Sigmoid colon (tissue), 7 donors: ENCODE data around the gene SPG7. TPM values are rescaled to one million over a fixed set of nuclear protein-coding genes. Genes with fewer than 3 reads are reported as not detected.

ENCODE experiments used
- DNase-seq: peaks from one replicate; pipeline ENCODE4 v3.0.0-alpha.2; 2019
- H3K27ac ChIP-seq, 4 donors: fragments of 200-600 bp; sonication (generic); one replicate each; pipeline ENCODE4 v1.5.1; 2016 to 2019; ENCODE audit warnings: mild to moderate bottlenecking in 1 of 4
- H3K27me3 ChIP-seq, 3 donors: fragments of 200-600 bp; sonication (generic); one replicate each; pipeline ENCODE4 v1.5.1; 2019; ENCODE audit warnings: mild to moderate bottlenecking in 1 of 3
- H3K36me3 ChIP-seq, 4 donors: fragments of 200-600 bp; sonication (generic); one replicate each; pipeline ENCODE4 v1.5.1; 2016 to 2019
- H3K4me1 ChIP-seq, 4 donors: fragments of 200-600 bp; sonication (generic); one replicate each; pipeline ENCODE4 v1.5.1; 2017 to 2019
- H3K4me3 ChIP-seq, 4 donors: fragments of 200-600 bp; sonication (generic); one replicate each; pipeline ENCODE4 v1.5.1; 2017 to 2019; ENCODE audit warnings: mild to moderate bottlenecking in 2 of 4, moderate library complexity in 1 of 4
- H3K9me3 ChIP-seq, 4 donors: fragments of 200-600 bp in 3 of 4; sonication (generic) in 3 of 4; one replicate each; pipeline versions ENCODE4 v1.5.1 to v1.6.1; 2013 to 2019
- EP300 ChIP-seq, 4 donors: sonication (generic); formaldehyde crosslinking; IDR thresholded peaks; one replicate each; pipeline ENCODE4 v1.6.1; 2017; ENCODE audit warnings: antibody characterized with exemption in 4 of 4
- POLR2A ChIP-seq, 2 donors: fragments of 450-650 bp; IDR thresholded peaks; one replicate each; pipeline ENCODE4 v1.6.1; 2016; ENCODE audit warnings: antibody characterized with exemption in 2 of 2, mild to moderate bottlenecking in 2 of 2, moderate library complexity in 2 of 2
- POLR2AphosphoS5 ChIP-seq, 4 donors: sonication (generic); formaldehyde crosslinking; IDR thresholded peaks; one replicate each; pipeline ENCODE4 v1.6.1; 2017; ENCODE audit warnings: antibody characterized with exemption in 4 of 4
- WGBS, 2 donors: extraction: QIAGEN DNeasy Blood & Tissue Kit; methylation state at CpG; one replicate each; pipeline ENCODE4 v1.1.7; 2013; 5-methylcytosine and 5-hydroxymethylcytosine counted together
- intact Hi-C: fragments of 100-400 bp; cut with DNase I; formaldehyde crosslinking; loops from one replicate; pipeline ENCODE4 v1.15.1; 2023
- polyA plus RNA-seq, 3 donors: library from polyadenylated mRNA; stranded (reverse); fragments of 200-250 nt; gene quantifications; one replicate each; pipeline ENCODE4 v1.2.3, GENCODE V29; 2013
- total RNA-seq, 4 donors: library from RNA; depleted of rRNA; stranded (reverse); fragments of >200 nt; gene quantifications; one replicate each; pipeline ENCODE4 v1.1.0, GENCODE V29; 2016
- TF ChIP-seq, protein P1 (sequence below), 4 experiments: fragments of 450-650 bp in 3 of 4; fragments of 200-600 bp in 1 of 4; IDR thresholded peaks; one replicate each; pipeline ENCODE4 v1.5.1; 2016 to 2019; ENCODE audit warnings: antibody characterized with exemption in 4 of 4, mild to moderate bottlenecking in 3 of 4, moderate library complexity in 2 of 4
- donor health status: healthy with polysubstance abuse.
- donor health status: Bipolar disorder and iron deficiency.
- donor health status: healthy.

SPG7 gene
- total and polyA plus RNA-seq, 7 donors: 27.7 to 211 (median 75.3) TPM

DNA sequence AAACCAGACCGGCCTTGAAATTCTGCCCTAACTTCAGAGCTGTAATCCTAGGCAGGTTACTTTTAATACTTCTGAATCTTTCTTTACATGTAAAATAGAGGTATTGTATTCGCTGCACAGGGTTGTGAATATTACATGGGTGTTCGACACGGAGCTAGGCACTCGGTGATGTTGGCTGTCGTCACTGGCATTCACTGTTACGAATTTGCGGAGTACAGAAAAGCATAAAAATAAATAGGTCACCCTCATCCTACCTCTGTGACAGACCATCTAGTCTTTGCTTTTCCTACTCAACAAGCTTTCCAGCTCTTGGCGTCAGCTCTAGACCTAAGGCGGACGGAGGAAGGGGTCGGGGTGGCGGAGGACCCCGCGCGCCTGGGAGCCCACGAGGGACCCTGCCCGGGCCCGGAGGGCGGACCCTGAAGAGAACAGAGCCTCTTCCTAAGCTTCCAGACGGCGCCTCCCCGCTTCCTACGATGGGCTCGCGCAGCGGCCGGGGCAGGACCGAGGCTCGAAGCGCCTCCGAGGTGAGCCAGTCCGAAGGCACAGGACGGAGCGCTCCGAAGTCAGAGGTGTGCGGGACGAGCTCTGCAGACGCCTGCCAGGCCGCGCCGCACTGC lies 879 bp upstream of the SPG7 start:
- H3K4me1 ChIP-seq: peaks cover 0 to 38% (median 32%) of the 10 kb centered on the region in 4 donors
- WGBS, 2 donors: 12 to 19% methylated on average over 42 of the region's 42 CpGs
- intact Hi-C loops: loop anchor here (5.0 kb wide), 2 partner anchors 50 to 260 kb away; no protein-coding TSS in a partner anchor
- H3K36me3 ChIP-seq: peaks cover 10 to 23% (median 12%) of the 10 kb centered on the region in 4 donors
- peak overlapping the region; percentile 68 to 90 (median 74) for H3K4me3 ChIP-seq
- H3K27me3 ChIP-seq: no peaks in the 10 kb centered on the region
- DNase-seq: no peak
- no peak for TF ChIP-seq EP300 (IDR thresholded peaks at IDR 0.05)
- TF ChIP-seq POLR2A (IDR thresholded peaks at IDR 0.05): no peak
- TF ChIP-seq, protein P1, sequence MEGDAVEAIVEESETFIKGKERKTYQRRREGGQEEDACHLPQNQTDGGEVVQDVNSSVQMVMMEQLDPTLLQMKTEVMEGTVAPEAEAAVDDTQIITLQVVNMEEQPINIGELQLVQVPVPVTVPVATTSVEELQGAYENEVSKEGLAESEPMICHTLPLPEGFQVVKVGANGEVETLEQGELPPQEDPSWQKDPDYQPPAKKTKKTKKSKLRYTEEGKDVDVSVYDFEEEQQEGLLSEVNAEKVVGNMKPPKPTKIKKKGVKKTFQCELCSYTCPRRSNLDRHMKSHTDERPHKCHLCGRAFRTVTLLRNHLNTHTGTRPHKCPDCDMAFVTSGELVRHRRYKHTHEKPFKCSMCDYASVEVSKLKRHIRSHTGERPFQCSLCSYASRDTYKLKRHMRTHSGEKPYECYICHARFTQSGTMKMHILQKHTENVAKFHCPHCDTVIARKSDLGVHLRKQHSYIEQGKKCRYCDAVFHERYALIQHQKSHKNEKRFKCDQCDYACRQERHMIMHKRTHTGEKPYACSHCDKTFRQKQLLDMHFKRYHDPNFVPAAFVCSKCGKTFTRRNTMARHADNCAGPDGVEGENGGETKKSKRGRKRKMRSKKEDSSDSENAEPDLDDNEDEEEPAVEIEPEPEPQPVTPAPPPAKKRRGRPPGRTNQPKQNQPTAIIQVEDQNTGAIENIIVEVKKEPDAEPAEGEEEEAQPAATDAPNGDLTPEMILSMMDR (IDR thresholded peaks at IDR 0.05): no peak
- no peak for TF ChIP-seq POLR2AphosphoS5 (IDR thresholded peaks at IDR 0.05)
- H3K9me3 ChIP-seq: no peaks in the 10 kb centered on the region
- peak overlapping the region; percentile 89 to 96 (median 93) for H3K27ac ChIP-seq

DNA sequence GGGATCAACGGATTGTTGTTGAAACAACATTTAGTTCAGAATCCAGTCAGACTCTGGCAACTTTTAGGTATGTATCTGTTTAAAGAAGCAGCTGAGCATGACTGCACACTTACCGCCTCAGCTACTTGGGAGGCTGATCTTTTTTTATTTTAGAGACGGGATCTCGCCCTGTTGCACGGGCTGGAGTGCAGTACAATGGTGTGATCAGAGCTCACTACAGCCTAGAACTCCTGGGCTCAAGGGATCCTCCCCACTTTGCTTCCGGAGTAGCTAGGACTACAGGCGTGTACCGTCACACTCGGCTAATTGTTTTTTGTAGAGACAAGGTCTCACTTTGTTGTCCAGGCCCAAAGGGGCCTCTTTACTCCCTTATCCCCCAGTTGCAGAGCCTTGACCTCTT lies 2.3 kb downstream of the SPG7 start:
- Histone ChIP-seq H3K4me1 (peaks cover 0 to 35% (median 31%) of the 10 kb centered on the region in 4 donors), H3K9me3 (no peaks in the 10 kb centered on the region), H3K27ac (no peak overlapping the region), H3K4me3 (no peak overlapping the region), H3K27me3 (no peaks in the 10 kb centered on the region), H3K36me3 (peaks cover 10 to 55% (median 36%) of the 10 kb centered on the region in 4 donors)
- intact Hi-C loops: no loop called here
- TF ChIP-seq EP300 (IDR thresholded peaks at IDR 0.05): no peak
- TF ChIP-seq POLR2AphosphoS5 (IDR thresholded peaks at IDR 0.05): no peak
- TF ChIP-seq POLR2A (IDR thresholded peaks at IDR 0.05): no peak
- TF ChIP-seq, protein P1 (IDR thresholded peaks at IDR 0.05): no peak
- WGBS, 2 donors: 93 to 94% methylated on average over 9 of the region's 9 CpGs
- no peak for DNase-seq

DNA sequence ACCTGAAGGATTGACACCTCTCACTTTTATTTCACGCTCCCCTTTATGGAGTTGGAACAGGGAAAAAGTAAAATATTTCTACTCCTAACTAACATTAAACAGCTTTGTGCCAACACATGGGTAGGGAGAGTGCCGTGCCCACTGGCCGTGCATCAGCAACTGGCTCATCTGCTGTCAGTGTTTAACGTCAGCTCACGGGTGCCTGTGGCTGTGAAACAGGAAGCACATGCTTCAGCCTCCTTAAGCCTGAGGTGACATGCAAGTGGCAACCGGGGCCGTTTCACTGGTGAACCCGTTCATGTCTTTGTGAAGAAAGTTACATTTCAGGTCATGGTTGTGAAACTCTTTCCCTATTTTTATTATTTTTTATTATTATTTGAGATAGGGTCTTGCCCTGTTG lies 3.2 kb downstream of the SPG7 start:
- 69 to 86% methylated on average over 8 of the region's 8 CpGs for WGBS, 2 donors

DNA sequence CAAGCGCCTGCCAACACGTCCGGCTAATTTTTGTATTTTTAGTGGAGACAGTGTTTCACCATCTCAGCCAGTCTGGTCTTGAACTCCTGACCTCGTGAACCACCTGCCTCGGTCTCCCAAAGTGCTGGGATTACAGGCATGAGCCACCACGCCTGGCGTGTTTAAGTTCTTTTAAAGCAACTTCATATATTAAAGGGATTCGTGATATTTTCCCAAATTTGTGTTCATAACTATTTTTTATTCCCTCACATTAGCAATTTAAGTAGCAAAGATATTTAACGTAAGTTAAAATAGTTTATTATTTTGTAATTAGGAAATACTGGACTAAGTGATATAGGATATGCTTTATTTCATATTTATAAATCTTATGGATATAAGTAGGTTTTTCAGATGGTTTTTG lies 4.2 kb downstream of the SPG7 start:
- Histone ChIP-seq H3K9me3 (no peaks in the 10 kb centered on the region), H3K4me3 (no peak overlapping the region), H3K36me3 (peaks cover 10 to 74% (median 51%) of the 10 kb centered on the region in 4 donors), H3K27me3 (no peaks in the 10 kb centered on the region), H3K4me1 (peaks cover 0 to 17% (median 17%) of the 10 kb centered on the region in 4 donors), H3K27ac (no peak overlapping the region)
- 95 to 97% methylated on average over 9 of the region's 9 CpGs for WGBS, 2 donors
- no peak for DNase-seq
- intact Hi-C loops: no loop called here
- no peak for TF ChIP-seq POLR2AphosphoS5 (IDR thresholded peaks at IDR 0.05)

More for the DNA sequence above, 3.2 kb downstream of the SPG7 start:
- no peak for DNase-seq
- Histone ChIP-seq H3K36me3 (peaks cover 10 to 63% (median 42%) of the 10 kb centered on the region in 4 donors), H3K27me3 (no peaks in the 10 kb centered on the region), H3K4me3 (no peak overlapping the region), H3K4me1 (peaks cover 0 to 28% (median 26%) of the 10 kb centered on the region in 4 donors), H3K27ac (no peak overlapping the region), H3K9me3 (no peaks in the 10 kb centered on the region)
- intact Hi-C loops: no loop called here
- TF ChIP-seq EP300 (IDR thresholded peaks at IDR 0.05) (no peak), POLR2AphosphoS5 (IDR thresholded peaks at IDR 0.05) (no peak), POLR2A (IDR thresholded peaks at IDR 0.05) (no peak)
- TF ChIP-seq, protein P1 (IDR thresholded peaks at IDR 0.05): no peak

DNA sequence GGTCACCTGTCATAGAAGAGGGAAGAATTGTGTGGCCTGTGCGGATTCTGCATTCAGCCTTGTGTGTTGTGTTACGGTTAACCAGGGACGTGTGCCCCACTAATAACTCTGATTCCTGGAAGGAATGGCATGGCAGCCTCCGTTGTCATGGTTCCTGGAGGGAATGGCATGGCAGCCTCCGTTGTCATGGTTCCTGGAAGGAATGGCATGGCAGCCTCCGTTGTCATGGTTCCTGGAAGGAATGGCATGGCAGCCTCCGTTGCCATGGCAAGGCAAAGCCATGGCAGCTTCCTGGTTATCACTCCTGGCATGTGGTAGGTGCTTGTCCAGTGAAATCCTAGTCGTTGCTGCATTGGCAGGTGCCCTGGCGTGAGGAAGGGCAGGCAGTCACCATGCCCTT lies 8.9 kb downstream of the SPG7 start:
- WGBS, 2 donors: 73 to 83% methylated on average over 9 of the region's 9 CpGs
- DNase-seq: no peak
- intact Hi-C loops: no loop called here
- TF ChIP-seq POLR2A (IDR thresholded peaks at IDR 0.05) (no peak), EP300 (IDR thresholded peaks at IDR 0.05) (no peak), POLR2AphosphoS5 (IDR thresholded peaks at IDR 0.05) (no peak)
- TF ChIP-seq, protein P1 (IDR thresholded peaks at IDR 0.05): no peak
- H3K36me3 ChIP-seq: peaks cover 0 to 91% (median 55%) of the 10 kb centered on the region in 4 donors
- H3K27me3 ChIP-seq: no peaks in the 10 kb centered on the region
- no peak overlapping the region for H3K4me3 ChIP-seq
- H3K4me1 ChIP-seq: no peaks in the 10 kb centered on the region
- no peaks in the 10 kb centered on the region for H3K9me3 ChIP-seq
- H3K27ac ChIP-seq: no peak overlapping the region
